ENCODE results near the gene NOXO1.

GRCh38 chr16:1942810-1943726 is 38.2 kb downstream of the NOXO1 start, which contains the start of gene MSRB1:
- TF ChIP-seq CTCF (IDR thresholded peaks at IDR 0.05; ENCODE audit: extremely low read depth in 1 of 2, insufficient read depth in 1 of 2, low read depth in 1 of 2, low read length in 2 of 2) (peak in 1 of 2 donors; percentile 3), EZH2 (IDR thresholded peaks at IDR 0.05; ENCODE audit: borderline replicate concordance, low read depth, low read length, severe bottlenecking) (no peak), POLR2AphosphoS5 (IDR thresholded peaks at IDR 0.05; ENCODE audit: insufficient read depth, low read depth, low read length) (peak; percentile 94)

Measured in endothelial cell of umbilical vein (primary cell).